Keratinocyte (primary cell): ENCODE measurements around the gene RASSF1. TPM values are rescaled to one million over a fixed set of nuclear protein-coding genes. Genes with fewer than 3 reads are reported as not detected.

Experiments
- DNase-seq: peaks from one replicate; pipeline ENCODE4 v3.0.0-alpha.2; 2011; ENCODE audit warnings: low read depth, missing footprints, low spot score
- FAIRE-seq: peaks from 2 replicates; lab custom pipeline; 2011; peaks lifted over from hg19 to GRCh38; lab: Jason Lieb, UNC
- H2AFZ ChIP-seq: 2 replicates; pipeline ENCODE4 v1.6.0; 2012; ENCODE audit warnings: low read length, control low read depth, inconsistent platforms; ENCODE audit not compliant: control insufficient read depth
- H3K27ac ChIP-seq: 2 replicates; pipeline ENCODE4 v1.5.1; 2011; ENCODE audit warnings: low read length; ENCODE audit not compliant: control insufficient read depth, insufficient read depth
- H3K27me3 ChIP-seq: 3 replicates; pipeline ENCODE4 v1.6.0; 2011; ENCODE audit warnings: low read length; ENCODE audit not compliant: control insufficient read depth, insufficient read depth; ENCODE audit errors: extremely low read depth
- H3K36me3 ChIP-seq, 2 experiments: 2 replicates in 1 of 2; 3 replicates in 1 of 2; pipeline ENCODE4 v1.5.1; 2011; ENCODE audit warnings: low read length in 2 of 2, mild to moderate bottlenecking in 1 of 2; ENCODE audit not compliant: control insufficient read depth in 2 of 2, insufficient read depth in 2 of 2; ENCODE audit errors: extremely low read depth in 1 of 2
- H3K4me1 ChIP-seq: 3 replicates; pipeline ENCODE4 v1.5.1; 2011; ENCODE audit warnings: low read length; ENCODE audit not compliant: control insufficient read depth, insufficient read depth; ENCODE audit errors: extremely low read depth
- H3K4me2 ChIP-seq: 3 replicates; pipeline ENCODE4 v1.6.0; 2011; ENCODE audit warnings: low read depth, low read length; ENCODE audit not compliant: control insufficient read depth, insufficient read depth; ENCODE audit errors: extremely low read depth
- H3K4me3 ChIP-seq, 3 experiments: fragments of 200-600 bp in 1 of 3; sonication (generic) in 1 of 3; 2 replicates in 2 of 3; 3 replicates in 1 of 3; pipeline ENCODE4 v1.5.1; 2011 to 2016; ENCODE audit warnings: low read length in 3 of 3, mild to moderate bottlenecking in 3 of 3, control low read depth in 2 of 3, inconsistent platforms in 1 of 3, low read depth in 1 of 3, mixed read lengths in 1 of 3, mixed run types in 1 of 3, moderate library complexity in 1 of 3; ENCODE audit not compliant: control insufficient read depth in 2 of 3, insufficient read depth in 2 of 3; ENCODE audit errors: extremely low read depth in 1 of 3
- H3K79me2 ChIP-seq: 2 replicates; pipeline ENCODE4 v1.6.0; 2012; ENCODE audit warnings: low read length; ENCODE audit not compliant: control insufficient read depth, insufficient read depth
- H3K9ac ChIP-seq: 3 replicates; pipeline ENCODE4 v1.6.0; 2011; ENCODE audit warnings: low read length; ENCODE audit not compliant: control insufficient read depth, insufficient read depth; ENCODE audit errors: extremely low read depth
- H3K9me1 ChIP-seq: 3 replicates; pipeline ENCODE4 v1.6.0; 2011; ENCODE audit warnings: low read length; ENCODE audit not compliant: control insufficient read depth, insufficient read depth; ENCODE audit errors: extremely low read depth
- H3K9me3 ChIP-seq: 2 replicates; pipeline ENCODE4 v1.5.1; 2012; ENCODE audit warnings: low read depth, low read length; ENCODE audit not compliant: control insufficient read depth
- H4K20me1 ChIP-seq: 3 replicates; pipeline ENCODE4 v1.6.0; 2011; ENCODE audit warnings: low read length; ENCODE audit not compliant: control insufficient read depth, insufficient read depth; ENCODE audit errors: extremely low read depth
- EZH2 ChIP-seq: IDR thresholded peaks from one replicate; pipeline ENCODE4 v1.6.1; 2012; ENCODE audit warnings: inconsistent platforms, mild to moderate bottlenecking, low read length, moderate library complexity
- dilution Hi-C: fragments of 300-500 bp; cut with MboI; formaldehyde crosslinking; loops from one replicate; pipeline ENCODE4 v1.7.0; 2020; ENCODE audit warnings: low sequenced_read_pairs; ENCODE audit not compliant: extremely low pct_ligation_motif_present
- polyA plus RNA-seq, 5 experiments: library from polyadenylated mRNA; depleted of rRNA in 3 of 5; stranded (reverse) in 3 of 5; stranded (forward) in 1 of 5; unstranded in 1 of 5; fragments of >200 nt; gene quantifications; 1 replicate in 1 of 5; 2 replicates in 3 of 5; 3 replicates in 1 of 5; pipeline versions ENCODE4 v1.2.1 to v1.2.3, GENCODE V29; 2011 to 2012; ENCODE audit warnings: missing spikeins in 2 of 5, low read depth in 1 of 5, low replicate concordance in 1 of 5
- TF ChIP-seq, protein P1 (sequence below), 3 experiments: IDR thresholded peaks in 1 of 3; conservative IDR thresholded peaks in 1 of 3; optimal IDR thresholded peaks in 1 of 3; 2 replicates in 2 of 3; 3 replicates in 1 of 3; pipeline versions ENCODE3 to v1.5.1; 2011; ENCODE audit warnings: low read length in 3 of 3, mild to moderate bottlenecking in 3 of 3, moderate library complexity in 2 of 3, control low read depth in 1 of 3, inconsistent platforms in 1 of 3; ENCODE audit not compliant: insufficient read depth in 2 of 3; ENCODE audit errors: extremely low read depth in 1 of 3

RASSF1 gene
- polyA plus RNA-seq, 1 donor (not counting 4 experiments of a cell fraction or from before 2014, with no cell fraction given) = 28.5 TPM

DNA sequence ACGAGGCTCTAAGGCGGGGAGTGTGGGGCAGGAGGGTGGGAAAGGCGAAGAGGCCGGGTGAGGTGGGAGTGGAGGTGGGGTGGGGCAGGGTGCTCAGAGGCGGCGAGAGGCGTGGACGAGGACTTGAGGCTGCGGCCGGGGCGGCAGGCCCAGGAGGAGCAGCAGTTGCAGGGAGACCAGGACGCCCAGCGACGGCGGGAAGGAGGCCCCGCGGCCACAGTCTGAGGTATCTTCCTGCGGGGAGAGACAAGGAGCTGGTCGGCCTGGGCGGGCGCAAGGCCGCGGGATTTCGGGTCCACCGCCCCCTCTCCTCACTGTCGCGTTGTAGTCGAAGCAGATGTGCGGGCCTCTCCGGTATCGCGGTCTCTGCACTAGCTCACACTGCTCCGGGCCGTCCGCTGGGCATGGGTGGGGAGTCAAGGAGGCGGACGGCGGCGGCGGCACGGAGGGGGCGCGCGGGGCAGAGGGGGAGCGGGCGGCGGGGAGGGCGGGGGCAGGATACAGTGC is 24.0 kb upstream of the RASSF1 start:
- no peak for FAIRE-seq
- TF ChIP-seq EZH2 = no peak
- TF ChIP-seq, protein P1, sequence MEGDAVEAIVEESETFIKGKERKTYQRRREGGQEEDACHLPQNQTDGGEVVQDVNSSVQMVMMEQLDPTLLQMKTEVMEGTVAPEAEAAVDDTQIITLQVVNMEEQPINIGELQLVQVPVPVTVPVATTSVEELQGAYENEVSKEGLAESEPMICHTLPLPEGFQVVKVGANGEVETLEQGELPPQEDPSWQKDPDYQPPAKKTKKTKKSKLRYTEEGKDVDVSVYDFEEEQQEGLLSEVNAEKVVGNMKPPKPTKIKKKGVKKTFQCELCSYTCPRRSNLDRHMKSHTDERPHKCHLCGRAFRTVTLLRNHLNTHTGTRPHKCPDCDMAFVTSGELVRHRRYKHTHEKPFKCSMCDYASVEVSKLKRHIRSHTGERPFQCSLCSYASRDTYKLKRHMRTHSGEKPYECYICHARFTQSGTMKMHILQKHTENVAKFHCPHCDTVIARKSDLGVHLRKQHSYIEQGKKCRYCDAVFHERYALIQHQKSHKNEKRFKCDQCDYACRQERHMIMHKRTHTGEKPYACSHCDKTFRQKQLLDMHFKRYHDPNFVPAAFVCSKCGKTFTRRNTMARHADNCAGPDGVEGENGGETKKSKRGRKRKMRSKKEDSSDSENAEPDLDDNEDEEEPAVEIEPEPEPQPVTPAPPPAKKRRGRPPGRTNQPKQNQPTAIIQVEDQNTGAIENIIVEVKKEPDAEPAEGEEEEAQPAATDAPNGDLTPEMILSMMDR (optimal IDR thresholded peaks at IDR 0.05 in 1 of 3, IDR thresholded peaks at IDR 0.05 in 1 of 3, conservative IDR thresholded peaks at IDR 0.05 in 1 of 3; ENCODE audit: extremely low read depth in 1 of 3, insufficient read depth in 2 of 3, low read length in 3 of 3) = no peak
- H3K4me2 ChIP-seq = peak overlapping the region; percentile 66
- H3K4me1 ChIP-seq = peaks cover 12% of the 10 kb centered on the region
- H3K4me3 ChIP-seq = peak overlapping the region in 2 of 3 experiments; percentile 49 to 52
- H3K9me3 ChIP-seq = no peaks in the 10 kb centered on the region
- no peak overlapping the region for H3K27ac ChIP-seq
- no peaks in the 10 kb centered on the region for H3K9me1 ChIP-seq
- H3K9ac ChIP-seq = no peak overlapping the region
- H4K20me1 ChIP-seq = no peaks in the 10 kb centered on the region
- peaks cover 4% of the 10 kb centered on the region for H3K27me3 ChIP-seq
- DNase-seq = no peak
- no peaks in the 10 kb centered on the region for H3K79me2 ChIP-seq
- dilution Hi-C loops = no loop called here
- peak overlapping the region; percentile 65 for H2AFZ ChIP-seq
- no peaks in the 10 kb centered on the region for H3K36me3 ChIP-seq

DNA sequence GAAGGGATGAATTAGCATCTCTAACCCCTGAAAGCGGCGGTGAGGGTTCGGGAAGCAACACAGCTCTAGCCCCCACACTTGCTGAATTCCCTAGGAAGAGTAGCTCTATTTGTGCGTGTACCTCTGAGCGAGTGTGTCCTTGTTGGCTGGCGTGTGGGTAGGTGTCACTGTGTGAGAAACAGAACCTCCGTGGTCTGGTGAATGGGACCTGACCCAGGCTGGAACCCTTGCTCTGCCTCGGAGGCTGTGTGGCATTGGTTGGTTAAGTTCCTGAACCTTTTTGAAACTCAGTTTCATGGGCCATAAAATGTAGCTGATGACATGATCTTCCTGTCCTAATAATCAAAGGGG is 19.1 kb upstream of the RASSF1 start:
- Histone ChIP-seq H3K4me2 (peak overlapping the region; percentile 88), H3K4me3 (peak overlapping the region in 1 of 3 experiments; percentile 78), H3K27ac (no peak overlapping the region), H3K9me1 (peaks cover 2% of the 10 kb centered on the region), H4K20me1 (peaks cover 6% of the 10 kb centered on the region), H2AFZ (peak overlapping the region; percentile 72), H3K27me3 (no peaks in the 10 kb centered on the region), H3K9ac (no peak overlapping the region), H3K9me3 (no peaks in the 10 kb centered on the region), H3K36me3 (peaks cover 14 to 21% of the 10 kb centered on the region in 2 experiments), H3K79me2 (peaks cover 44% of the 10 kb centered on the region), H3K4me1 (peaks cover 28% of the 10 kb centered on the region)
- TF ChIP-seq EZH2 = no peak
- TF ChIP-seq, protein P1 (optimal IDR thresholded peaks at IDR 0.05 in 1 of 3, IDR thresholded peaks at IDR 0.05 in 1 of 3, conservative IDR thresholded peaks at IDR 0.05 in 1 of 3; ENCODE audit: extremely low read depth in 1 of 3, insufficient read depth in 2 of 3, low read length in 3 of 3) = no peak
- dilution Hi-C loops = no loop called here
- DNase-seq (no peak), FAIRE-seq (peak; percentile 41)
